ENCODE data around the gene PHF21A. TPM values are rescaled to one million over a fixed set of nuclear protein-coding genes. Genes with fewer than 3 reads are reported as not detected.

Gene PHF21A
- total RNA-seq, 2 experiments from 2014 or later: 59.5 to 66.2 TPM

DNA sequence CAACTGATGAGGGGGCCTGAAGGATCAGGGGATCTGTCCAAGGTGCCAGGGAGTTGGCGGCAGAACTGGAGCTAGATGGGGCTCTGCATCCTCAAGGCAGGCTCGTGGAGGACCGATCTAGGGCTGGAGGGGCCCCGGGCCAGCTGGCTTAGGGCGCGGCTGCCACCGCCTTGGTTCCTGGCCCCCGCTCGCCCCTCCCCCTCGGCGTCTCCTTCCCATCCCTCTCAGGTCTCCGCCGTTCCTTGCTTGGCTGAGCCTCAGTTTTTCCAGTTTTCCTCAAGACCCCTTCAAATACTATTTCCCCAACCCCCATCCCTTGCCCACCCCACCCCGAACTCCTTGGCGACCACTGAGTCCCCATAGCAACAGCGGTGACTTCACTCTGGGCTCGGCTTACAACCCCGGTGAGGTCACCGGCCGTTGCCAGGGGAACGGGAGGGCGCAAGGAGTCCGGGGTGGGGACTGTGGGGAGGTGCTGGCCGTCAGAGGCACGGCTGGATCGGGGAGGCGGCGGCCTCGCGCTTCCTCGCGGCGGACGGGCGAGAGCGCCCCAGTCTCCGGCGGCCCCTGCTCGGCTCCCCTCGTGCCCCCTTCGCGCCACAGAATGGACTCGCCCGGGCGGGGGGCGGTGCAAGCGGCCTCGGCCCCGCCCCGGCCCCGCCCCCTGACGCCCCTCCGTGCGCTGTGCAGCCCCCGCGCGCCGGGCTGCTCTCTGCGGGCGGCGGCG, 221.6 kb downstream of the PHF21A start:
- H3K36me3 Mint-ChIP-seq (ENCODE audit: low read depth): no peaks in the 10 kb centered on the region
- TF ChIP-seq, protein P1, sequence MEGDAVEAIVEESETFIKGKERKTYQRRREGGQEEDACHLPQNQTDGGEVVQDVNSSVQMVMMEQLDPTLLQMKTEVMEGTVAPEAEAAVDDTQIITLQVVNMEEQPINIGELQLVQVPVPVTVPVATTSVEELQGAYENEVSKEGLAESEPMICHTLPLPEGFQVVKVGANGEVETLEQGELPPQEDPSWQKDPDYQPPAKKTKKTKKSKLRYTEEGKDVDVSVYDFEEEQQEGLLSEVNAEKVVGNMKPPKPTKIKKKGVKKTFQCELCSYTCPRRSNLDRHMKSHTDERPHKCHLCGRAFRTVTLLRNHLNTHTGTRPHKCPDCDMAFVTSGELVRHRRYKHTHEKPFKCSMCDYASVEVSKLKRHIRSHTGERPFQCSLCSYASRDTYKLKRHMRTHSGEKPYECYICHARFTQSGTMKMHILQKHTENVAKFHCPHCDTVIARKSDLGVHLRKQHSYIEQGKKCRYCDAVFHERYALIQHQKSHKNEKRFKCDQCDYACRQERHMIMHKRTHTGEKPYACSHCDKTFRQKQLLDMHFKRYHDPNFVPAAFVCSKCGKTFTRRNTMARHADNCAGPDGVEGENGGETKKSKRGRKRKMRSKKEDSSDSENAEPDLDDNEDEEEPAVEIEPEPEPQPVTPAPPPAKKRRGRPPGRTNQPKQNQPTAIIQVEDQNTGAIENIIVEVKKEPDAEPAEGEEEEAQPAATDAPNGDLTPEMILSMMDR (IDR thresholded peaks at IDR 0.05): no peak
- intact Hi-C loops (cut with DNase I, micrococcal nuclease): loop anchor here in 1 of 2 experiments (2.0 kb wide), 1 partner anchor 17 kb away; the partner anchor contains the start of gene PEX16
- peaks cover 13% of the 10 kb centered on the region for H3K4me1 Mint-ChIP-seq (ENCODE audit: low read depth)
- H3K9me3 Mint-ChIP-seq: no peaks in the 10 kb centered on the region
- H3K27me3 Mint-ChIP-seq: peaks cover 53% of the 10 kb centered on the region
- Histone ChIP-seq H3K4me3 (ENCODE audit: low read length) (peak overlapping the region; percentile 34), H3K27ac (ENCODE audit: low read depth in 1 of 2, low read length in 2 of 2) (no peak overlapping the region), H3K9me3 (ENCODE audit: control insufficient read depth in 1 of 2, insufficient read depth in 1 of 2, low read length in 2 of 2) (peaks cover 0 to 12% of the 10 kb centered on the region in 2 experiments), H3K27me3 (ENCODE audit: control insufficient read depth in 1 of 2, insufficient read depth in 2 of 2, low read length in 2 of 2) (peaks cover 41 to 53% of the 10 kb centered on the region in 2 experiments), H3K36me3 (ENCODE audit: insufficient read depth, low read length) (no peaks in the 10 kb centered on the region), H3K4me1 (ENCODE audit: insufficient read depth, low read length) (peaks cover 17% of the 10 kb centered on the region)
- CTCF ChIA-PET: no interaction called here
- POLR2A ChIA-PET: interaction anchor here (1.9 kb wide), 1 partner anchor 18 kb away, joined by 10 read pairs; the partner anchor contains the start of gene PEX16
- no peak overlapping the region for H3K27ac Mint-ChIP-seq
- DNase-seq: peak in 13 of 14 experiments; percentile 30 to 87 (median 53)
- peak overlapping the region; percentile 45 for H3K4me3 Mint-ChIP-seq
- ATAC-seq (ENCODE audit: poor library complexity): peak; percentile 70

DNA sequence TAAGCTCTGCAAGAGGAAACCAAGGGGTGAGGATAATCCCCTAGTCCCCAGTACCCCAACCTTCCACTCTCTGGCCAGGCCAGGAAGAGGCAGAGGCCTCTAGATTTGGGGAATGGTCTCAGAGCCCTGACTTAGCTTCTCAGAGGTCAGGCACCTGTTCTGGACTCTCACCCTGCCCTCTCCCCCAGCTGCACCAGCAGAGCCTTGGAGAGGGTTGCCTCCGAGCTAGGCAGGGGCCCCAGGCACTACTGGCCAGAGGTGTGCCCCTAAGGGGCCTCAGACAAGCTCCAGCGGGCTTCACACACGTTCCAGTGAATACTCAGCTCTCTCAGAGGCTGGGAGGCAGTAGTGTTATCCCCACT, 222.2 kb downstream of the PHF21A start:
- intact Hi-C loops (cut with DNase I, micrococcal nuclease): no loop called here
- H3K36me3 ChIP-seq (ENCODE audit: insufficient read depth, low read length): no peaks in the 10 kb centered on the region
- DNase-seq (no peak), ATAC-seq (ENCODE audit: poor library complexity) (no peak)
- Mint-ChIP-seq H3K4me3 (peak overlapping the region; percentile 45), H3K27me3 (peaks cover 59% of the 10 kb centered on the region), H3K4me1 (ENCODE audit: low read depth) (peaks cover 13% of the 10 kb centered on the region), H3K36me3 (ENCODE audit: low read depth) (no peaks in the 10 kb centered on the region), H3K9me3 (no peaks in the 10 kb centered on the region), H3K27ac (no peak overlapping the region)
- TF ChIP-seq, protein P1 (IDR thresholded peaks at IDR 0.05): no peak
- peaks cover 17% of the 10 kb centered on the region for H3K4me1 ChIP-seq (ENCODE audit: insufficient read depth, low read length)
- peaks cover 0 to 12% of the 10 kb centered on the region in 2 experiments for H3K9me3 ChIP-seq (ENCODE audit: control insufficient read depth in 1 of 2, insufficient read depth in 1 of 2, low read length in 2 of 2)
- ChIA-PET CTCF (no interaction called here), POLR2A (interaction anchor here (0.9 to 1.9 kb wide), 2 partner anchors 19 to 52 kb away, joined by 3 to 10 read pairs; partner anchors contain the start of genes CRY2 and PEX16)
- H3K27ac ChIP-seq (ENCODE audit: low read depth in 1 of 2, low read length in 2 of 2): no peak overlapping the region
- peak overlapping the region; percentile 34 for H3K4me3 ChIP-seq (ENCODE audit: low read length)
- peaks cover 45 to 59% of the 10 kb centered on the region in 2 experiments for H3K27me3 ChIP-seq (ENCODE audit: control insufficient read depth in 1 of 2, insufficient read depth in 2 of 2, low read length in 2 of 2)

DNA sequence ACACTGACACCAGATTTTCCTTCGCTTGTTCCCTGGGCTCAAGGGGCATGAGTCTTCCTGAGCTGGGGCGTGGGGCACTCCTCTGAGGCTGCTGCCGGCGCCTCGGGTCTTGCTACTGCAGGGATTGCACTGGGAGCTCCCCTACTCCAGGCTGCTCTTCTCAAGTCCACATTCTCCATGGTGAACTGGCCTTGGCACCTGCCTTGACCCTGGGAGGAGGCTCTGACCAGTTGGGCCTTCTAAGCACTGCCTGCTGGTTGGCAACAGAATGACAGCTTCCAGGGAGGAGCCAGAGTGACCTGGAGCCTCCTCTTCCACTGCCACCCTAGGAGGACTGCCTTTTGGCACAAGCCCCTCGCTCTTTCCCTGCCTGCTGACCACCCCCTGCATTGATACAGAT, 223.7 kb downstream of the PHF21A start:
- peaks cover 17% of the 10 kb centered on the region for H3K4me1 ChIP-seq (ENCODE audit: insufficient read depth, low read length)
- no peak for DNase-seq
- Mint-ChIP-seq H3K27me3 (peaks cover 65% of the 10 kb centered on the region), H3K4me1 (ENCODE audit: low read depth) (peaks cover 13% of the 10 kb centered on the region), H3K27ac (no peak overlapping the region), H3K36me3 (ENCODE audit: low read depth) (no peaks in the 10 kb centered on the region), H3K9me3 (no peaks in the 10 kb centered on the region), H3K4me3 (no peak overlapping the region)
- no peaks in the 10 kb centered on the region for H3K36me3 ChIP-seq (ENCODE audit: insufficient read depth, low read length)
- H3K27ac ChIP-seq (ENCODE audit: low read depth in 1 of 2, low read length in 2 of 2): no peak overlapping the region
- TF ChIP-seq, protein P1 (IDR thresholded peaks at IDR 0.05): no peak
- H3K4me3 ChIP-seq (ENCODE audit: low read length): no peak overlapping the region
- CTCF ChIA-PET: no interaction called here
- peaks cover 0 to 12% of the 10 kb centered on the region in 2 experiments for H3K9me3 ChIP-seq (ENCODE audit: control insufficient read depth in 1 of 2, insufficient read depth in 1 of 2, low read length in 2 of 2)
- POLR2A ChIA-PET: no interaction called here
- H3K27me3 ChIP-seq (ENCODE audit: control insufficient read depth in 1 of 2, insufficient read depth in 2 of 2, low read length in 2 of 2): peaks cover 45 to 62% of the 10 kb centered on the region in 2 experiments
- intact Hi-C loops (cut with DNase I, micrococcal nuclease): no loop called here
- no peak for ATAC-seq (ENCODE audit: poor library complexity)

Data from CD4-positive, alpha-beta T cell (primary cell).